Endothelial cell of umbilical vein (primary cell): Measurements from ENCODE around the gene TMEM108.

Source experiments
- CTCF ChIP-seq, 2 donors: IDR thresholded peaks; 1 replicate in 1 of 2; 2 replicates in 1 of 2; pipeline ENCODE4 v1.5.1; 2011; ENCODE audit warnings: low read length in 2 of 2, mild to moderate bottlenecking in 2 of 2, moderate library complexity in 2 of 2, control low read depth in 1 of 2, inconsistent platforms in 1 of 2, low read depth in 1 of 2; ENCODE audit not compliant: insufficient read depth in 1 of 2; ENCODE audit errors: extremely low read depth in 1 of 2
- EZH2 ChIP-seq: IDR thresholded peaks from 2 replicates; pipeline ENCODE4 v1.6.1; 2012; ENCODE audit warnings: borderline replicate concordance, low read depth, mild to moderate bottlenecking, moderate library complexity, low read length, inconsistent platforms; ENCODE audit not compliant: severe bottlenecking
- MYC ChIP-seq: IDR thresholded peaks from one replicate; pipeline ENCODE4 v1.6.1; 2011; ENCODE audit warnings: mild to moderate bottlenecking, low read depth, low read length
- POLR2A ChIP-seq: IDR thresholded peaks from 2 replicates; pipeline ENCODE4 v1.6.1; 2012; ENCODE audit warnings: low read depth, mild to moderate bottlenecking, control low read depth, low read length

GRCh38 chr3:133390715-133391114 lies 352.5 kb downstream of the TMEM108 start:
- no peak for TF ChIP-seq EZH2
- TF ChIP-seq CTCF (IDR thresholded peaks at IDR 0.05; ENCODE audit: extremely low read depth in 1 of 2, insufficient read depth in 1 of 2, low read depth in 1 of 2, low read length in 2 of 2), result no peak
- TF ChIP-seq POLR2A, result no peak
- TF ChIP-seq MYC, result no peak
